ENCODE data around the gene NLRC3.

- TF ChIP-seq EZH2 (IDR thresholded peaks at IDR 0.05; ENCODE audit: borderline replicate concordance, insufficient read depth, low read depth, low read length, poor library complexity, severe bottlenecking) (no peak), CTCF (IDR thresholded peaks at IDR 0.05) (no peak)
Observed at GRCh38 chr16:3612510-3613466, 35.6 kb upstream of the NLRC3 start.
